A673 (cell line): ENCODE measurements around the gene GLI3.

Experiments used
- CTCF ChIP-seq: fragments of 300-800, 200-600 bp; sonication (generic); conservative IDR thresholded peaks from 2 replicates; pipeline ENCODE4 v1.5.1; 2017; ENCODE audit warnings: low read depth, mild to moderate bottlenecking, antibody characterized with exemption, low read length, moderate library complexity, mixed read lengths
- EZH2 ChIP-seq: fragments of 200-600 bp; sonication (generic); IDR thresholded peaks from 2 replicates; pipeline ENCODE4 v1.6.1; 2017; ENCODE audit warnings: borderline replicate concordance, low read depth, mild to moderate bottlenecking, mixed read lengths, antibody characterized with exemption, low read length; ENCODE audit not compliant: poor library complexity, severe bottlenecking

DNA sequence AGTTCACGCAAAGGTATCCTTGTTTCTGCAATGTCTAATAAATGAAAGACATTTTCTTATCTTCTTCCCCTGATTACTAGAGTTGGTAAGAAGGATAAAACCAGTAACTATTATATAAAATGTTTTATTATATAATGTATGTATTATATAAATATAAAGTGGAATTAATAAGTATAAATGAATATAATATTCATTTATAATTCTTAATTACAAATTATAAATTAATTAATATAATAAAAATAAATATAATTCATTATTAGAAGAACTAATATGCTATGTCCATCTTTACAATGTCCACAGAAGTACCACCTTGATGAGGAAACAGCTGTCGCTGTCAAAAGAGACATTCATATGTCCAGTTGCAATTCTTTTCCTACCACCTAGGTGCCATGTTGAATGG, 177.7 kb downstream of the GLI3 start:
- TF ChIP-seq CTCF = no peak
- TF ChIP-seq EZH2 = no peak
